GM12891 (cell line): ENCODE measurements around the gene SH2D5.

Experiments used
- PAX5 ChIP-seq: IDR thresholded peaks from 2 replicates; pipeline ENCODE4 v1.6.1; 2011; ENCODE audit warnings: low read length, moderate library complexity, mild to moderate bottlenecking; ENCODE audit not compliant: insufficient read depth, severe bottlenecking
- POLR2A ChIP-seq: IDR thresholded peaks from 2 replicates; pipeline ENCODE4 v1.6.1; 2011; ENCODE audit warnings: low read depth, low read length, control low read depth
- POLR2AphosphoS5 ChIP-seq: IDR thresholded peaks from 2 replicates; pipeline ENCODE4 v1.6.1; 2011; ENCODE audit warnings: low read depth, low read length, control low read depth
- POU2F2 ChIP-seq: IDR thresholded peaks from 2 replicates; pipeline ENCODE4 v1.6.1; 2011; ENCODE audit warnings: low read depth, mild to moderate bottlenecking, control low read depth, low read length, moderate library complexity
- SPI1 ChIP-seq: IDR thresholded peaks from 2 replicates; pipeline ENCODE4 v1.6.1; 2011; ENCODE audit warnings: low read depth, low read length, control low read depth
- TAF1 ChIP-seq: IDR thresholded peaks from 2 replicates; pipeline ENCODE4 v1.6.1; 2011; ENCODE audit warnings: low read depth, low read length, control low read depth

DNA sequence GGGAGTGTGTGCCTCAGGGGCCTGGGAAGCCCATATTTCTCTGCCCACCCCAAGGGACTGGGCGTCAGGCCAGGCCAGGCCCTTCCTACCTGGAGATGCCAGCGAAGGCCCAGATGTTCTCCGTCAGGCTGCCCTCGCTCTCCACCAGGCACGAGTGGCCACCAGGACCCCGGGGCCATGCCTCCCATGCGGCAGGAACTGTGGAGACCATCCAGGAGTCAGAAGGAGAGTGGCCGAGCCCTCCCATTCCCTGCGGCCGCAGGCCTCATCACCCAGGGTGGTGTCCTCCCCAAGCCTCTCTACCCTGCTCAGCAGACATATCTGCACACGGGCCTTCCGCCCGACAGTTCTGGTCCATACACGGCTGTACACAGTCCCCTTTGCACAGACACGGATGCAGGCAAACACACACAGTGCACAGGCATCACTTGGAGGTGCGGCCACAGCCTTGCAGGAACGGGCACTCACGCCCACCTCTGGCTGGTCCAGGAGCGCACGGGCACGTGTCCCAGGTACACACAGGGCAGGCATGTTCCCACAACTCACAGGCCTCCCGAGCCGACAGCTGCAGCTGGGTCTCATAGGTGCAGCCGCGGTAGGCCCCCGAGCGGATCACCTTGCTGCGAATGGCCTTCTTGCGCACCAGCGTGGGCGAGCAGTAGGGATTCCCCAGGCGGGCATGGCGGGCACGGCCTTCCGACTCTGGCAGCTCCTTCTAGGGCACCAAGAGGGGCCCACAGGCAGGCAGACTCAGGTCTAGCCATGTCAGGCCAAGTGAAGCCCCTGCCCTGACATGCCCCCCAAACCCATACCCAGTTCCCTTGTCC is 8.8 kb downstream of the SH2D5 start:
- TF ChIP-seq POLR2AphosphoS5: no peak
- no peak for TF ChIP-seq POLR2A
- TF ChIP-seq TAF1: no peak
- TF ChIP-seq POU2F2: no peak
- TF ChIP-seq PAX5: no peak
- no peak for TF ChIP-seq SPI1
